ENCODE data around the gene GIGYF2.

DNA sequence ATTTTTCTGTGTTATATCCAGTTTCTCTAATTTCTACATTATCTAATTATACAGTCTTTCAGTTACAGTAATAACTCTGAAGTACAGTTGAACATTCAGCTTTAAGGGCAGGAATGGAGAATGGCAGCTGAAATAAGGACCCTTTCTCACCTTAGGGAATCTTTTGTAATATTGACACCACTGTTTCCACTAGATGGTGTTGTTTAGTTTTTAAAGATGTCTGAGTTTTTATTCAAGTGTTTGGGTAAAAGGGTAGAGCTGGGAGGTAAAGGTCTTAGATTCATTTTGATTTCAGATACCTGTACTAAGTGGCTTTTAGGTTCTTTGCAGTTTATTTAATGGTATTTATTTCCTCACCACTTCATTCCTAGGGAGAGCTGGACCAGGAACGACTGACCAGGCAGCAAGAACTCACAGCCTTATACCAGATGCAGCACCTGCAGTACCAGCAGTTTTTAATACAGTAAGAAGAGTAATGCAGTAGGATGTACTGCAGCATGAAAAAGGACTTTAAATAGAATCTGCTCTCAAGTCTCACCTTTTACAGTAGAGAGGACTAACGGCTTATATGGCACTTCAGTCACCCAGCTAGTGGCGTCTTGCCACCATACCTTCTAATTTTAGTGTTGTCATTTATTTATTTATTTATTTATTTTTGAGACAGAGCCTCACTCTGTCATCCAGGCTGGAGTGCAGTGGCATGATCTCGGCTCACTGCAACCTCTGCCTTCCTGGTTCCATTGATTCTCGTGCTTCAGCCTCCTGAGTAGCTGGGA is 112.4 kb downstream of the GIGYF2 start:
- TF ChIP-seq, protein P1, sequence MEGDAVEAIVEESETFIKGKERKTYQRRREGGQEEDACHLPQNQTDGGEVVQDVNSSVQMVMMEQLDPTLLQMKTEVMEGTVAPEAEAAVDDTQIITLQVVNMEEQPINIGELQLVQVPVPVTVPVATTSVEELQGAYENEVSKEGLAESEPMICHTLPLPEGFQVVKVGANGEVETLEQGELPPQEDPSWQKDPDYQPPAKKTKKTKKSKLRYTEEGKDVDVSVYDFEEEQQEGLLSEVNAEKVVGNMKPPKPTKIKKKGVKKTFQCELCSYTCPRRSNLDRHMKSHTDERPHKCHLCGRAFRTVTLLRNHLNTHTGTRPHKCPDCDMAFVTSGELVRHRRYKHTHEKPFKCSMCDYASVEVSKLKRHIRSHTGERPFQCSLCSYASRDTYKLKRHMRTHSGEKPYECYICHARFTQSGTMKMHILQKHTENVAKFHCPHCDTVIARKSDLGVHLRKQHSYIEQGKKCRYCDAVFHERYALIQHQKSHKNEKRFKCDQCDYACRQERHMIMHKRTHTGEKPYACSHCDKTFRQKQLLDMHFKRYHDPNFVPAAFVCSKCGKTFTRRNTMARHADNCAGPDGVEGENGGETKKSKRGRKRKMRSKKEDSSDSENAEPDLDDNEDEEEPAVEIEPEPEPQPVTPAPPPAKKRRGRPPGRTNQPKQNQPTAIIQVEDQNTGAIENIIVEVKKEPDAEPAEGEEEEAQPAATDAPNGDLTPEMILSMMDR (conservative IDR thresholded peaks at IDR 0.05) = no peak; the same call in 1 of the 2 replicates
- TF ChIP-seq ZFX (IDR thresholded peaks at IDR 0.05) = no peak
